GM23338 (cell line): ENCODE measurements around the gene KLK1. TPM values are rescaled to one million over a fixed set of nuclear protein-coding genes. Genes with fewer than 3 reads are reported as not detected.
"Not testable (repeated sequence)": the region's sequence is repeated elsewhere in the genome, so short reads cannot be mapped to it uniquely, and the experiment has no call there.

ENCODE experiments used
- ATAC-seq: fragments of 200-7000 bp; cut with Tn5 transposase; 3 replicates; pipeline ENCODE4 v1.9.1; 2020
- DNase-seq: peaks from one replicate; pipeline ENCODE4 v3.0.0-alpha.2; 2015; ENCODE audit warnings: low spot score
- H2AFZ ChIP-seq: fragments of 200-600 bp; sonication (generic); 2 replicates; pipeline ENCODE4 v1.8.0; 2016; ENCODE audit warnings: antibody characterized with exemption, mild to moderate bottlenecking, moderate library complexity
- H3F3A ChIP-seq: fragments of 200-600 bp; sonication (generic); replicated peaks from 2 replicates; pipeline ENCODE4 v1.8.0; 2017; ENCODE audit warnings: antibody characterized with exemption, mixed run types, low read depth
- H3K27ac ChIP-seq: fragments of 200-600 bp; sonication (generic); 2 replicates; pipeline ENCODE4 v1.6.1; 2016; ENCODE audit warnings: low read depth
- H3K27me3 ChIP-seq: fragments of 200-600 bp; sonication (generic); 2 replicates; pipeline ENCODE4 v1.8.0; 2016; ENCODE audit warnings: mild to moderate bottlenecking, mixed run types, moderate library complexity; ENCODE audit not compliant: insufficient read depth
- H3K36me3 ChIP-seq: fragments of 200-600 bp; sonication (generic); 2 replicates; pipeline ENCODE4 v1.8.0; 2016; ENCODE audit warnings: mild to moderate bottlenecking; ENCODE audit not compliant: insufficient read depth
- H3K4me1 ChIP-seq: fragments of 200-600 bp; sonication (generic); 2 replicates; pipeline ENCODE4 v1.8.0; 2016; ENCODE audit warnings: mild to moderate bottlenecking, moderate library complexity; ENCODE audit not compliant: insufficient read depth
- H3K4me2 ChIP-seq: fragments of 200-600 bp; sonication (generic); 2 replicates; pipeline ENCODE4 v1.7.1; 2017; ENCODE audit warnings: mixed run types
- H3K4me3 ChIP-seq: fragments of 200-600 bp; sonication (generic); 2 replicates; pipeline ENCODE4 v1.6.1; 2016; ENCODE audit warnings: mixed run types
- H3K79me2 ChIP-seq: fragments of 200-600 bp; sonication (generic); replicated peaks from 2 replicates; pipeline ENCODE4 v1.8.0; 2017; ENCODE audit warnings: mild to moderate bottlenecking; ENCODE audit not compliant: insufficient read depth
- H3K9me2 ChIP-seq: fragments of 200-600 bp; sonication (generic); 2 replicates; pipeline ENCODE4 v1.8.0; 2017; ENCODE audit not compliant: insufficient read depth
- H4K20me1 ChIP-seq: fragments of 200-600 bp; sonication (generic); replicated peaks from 2 replicates; pipeline ENCODE4 v1.8.0; 2017; ENCODE audit warnings: mild to moderate bottlenecking; ENCODE audit not compliant: insufficient read depth
- H3K27ac Mint-ChIP-seq: 2 replicates; pipeline ENCODE4 v1.8.0; 2020; ENCODE audit warnings: inconsistent platforms, mild to moderate bottlenecking, moderate library complexity, mixed read lengths
- H3K27me3 Mint-ChIP-seq: 3 replicates; pipeline ENCODE4 v1.8.0; 2022; ENCODE audit warnings: low read depth, mild to moderate bottlenecking, moderate library complexity, mixed read lengths, inconsistent platforms; ENCODE audit not compliant: insufficient read depth, poor library complexity
- H3K36me3 Mint-ChIP-seq: 3 replicates; pipeline ENCODE4 v1.8.0; 2021; ENCODE audit warnings: low read depth, mild to moderate bottlenecking, inconsistent platforms, moderate library complexity, mixed read lengths
- H3K4me1 Mint-ChIP-seq: 3 replicates; pipeline ENCODE4 v1.8.0; 2020; ENCODE audit warnings: mild to moderate bottlenecking, inconsistent platforms, mixed read lengths
- H3K4me3 Mint-ChIP-seq: 3 replicates; pipeline ENCODE4 v1.8.0; 2021; ENCODE audit warnings: moderate library complexity, mild to moderate bottlenecking, inconsistent platforms, mixed read lengths
- H3K9me3 Mint-ChIP-seq: 3 replicates; pipeline ENCODE4 v1.8.0; 2020; ENCODE audit warnings: moderate library complexity, mild to moderate bottlenecking, inconsistent platforms, mixed read lengths
- ETS1 ChIP-seq: IDR thresholded peaks from 2 replicates; pipeline ENCODE4 v1.6.1; 2016; ENCODE audit warnings: antibody characterized with exemption
- EZH2 ChIP-seq: fragments of 200-600 bp; sonication (generic); IDR thresholded peaks from one replicate; pipeline ENCODE4 v1.8.0; 2017; ENCODE audit warnings: antibody characterized with exemption, mild to moderate bottlenecking, low read depth; ENCODE audit not compliant: unreplicated experiment
- EZH2phosphoT487 ChIP-seq: fragments of 200-600 bp; sonication (generic); IDR thresholded peaks from one replicate; pipeline ENCODE4 v1.8.1; 2018; ENCODE audit warnings: antibody characterized with exemption; ENCODE audit not compliant: unreplicated experiment
- JUNB ChIP-seq: IDR thresholded peaks from one replicate; pipeline ENCODE4 v1.6.1; 2016; ENCODE audit warnings: antibody characterized with exemption; ENCODE audit not compliant: unreplicated experiment
- POLR2AphosphoS5 ChIP-seq: IDR thresholded peaks from 2 replicates; pipeline ENCODE4 v1.6.1; 2016; ENCODE audit warnings: antibody characterized with exemption, low read depth
- REST ChIP-seq: IDR thresholded peaks from one replicate; pipeline ENCODE4 v1.6.1; 2018; ENCODE audit warnings: antibody characterized with exemption; ENCODE audit not compliant: unreplicated experiment
- STAT1 ChIP-seq: IDR thresholded peaks from one replicate; pipeline ENCODE4 v1.6.1; 2016; ENCODE audit warnings: antibody characterized with exemption; ENCODE audit not compliant: unreplicated experiment
- ZNF114 ChIP-seq: fragments of 250-450 bp; sonication (Bioruptor Pico); IDR thresholded peaks from 2 replicates; pipeline ENCODE4 v1.5.0; 2020; ENCODE audit warnings: mild to moderate bottlenecking, moderate library complexity
- ZNF331 ChIP-seq: fragments of 250-450 bp; sonication (Bioruptor Pico); IDR thresholded peaks from 2 replicates; pipeline ENCODE4 v1.5.0; 2020; ENCODE audit warnings: low read depth, mild to moderate bottlenecking, moderate library complexity
- ZNF462 ChIP-seq: fragments of 250-450 bp; sonication (Bioruptor Pico); IDR thresholded peaks from 2 replicates; pipeline ENCODE4 v1.5.0; 2020; ENCODE audit warnings: mild to moderate bottlenecking, moderate library complexity
- polyA plus RNA-seq: library from polyadenylated mRNA; unstranded; fragments of >200 nt; fragmentation: Nextera tagmentation; extraction: Ambion mirVana; gene quantifications from 2 replicates; pipeline ENCODE4 v1.2.1, GENCODE V29; 2016
- total RNA-seq: library from RNA; depleted of rRNA; stranded (reverse); fragments of >200 nt; shearing (Covaris generic); gene quantifications from 2 replicates; pipeline ENCODE4 v1.2.3, GENCODE V29; 2014

The KLK1 gene
- total and polyA plus RNA-seq, 2 experiments from 2014 or later: 0.31 to 3.0 TPM

DNA sequence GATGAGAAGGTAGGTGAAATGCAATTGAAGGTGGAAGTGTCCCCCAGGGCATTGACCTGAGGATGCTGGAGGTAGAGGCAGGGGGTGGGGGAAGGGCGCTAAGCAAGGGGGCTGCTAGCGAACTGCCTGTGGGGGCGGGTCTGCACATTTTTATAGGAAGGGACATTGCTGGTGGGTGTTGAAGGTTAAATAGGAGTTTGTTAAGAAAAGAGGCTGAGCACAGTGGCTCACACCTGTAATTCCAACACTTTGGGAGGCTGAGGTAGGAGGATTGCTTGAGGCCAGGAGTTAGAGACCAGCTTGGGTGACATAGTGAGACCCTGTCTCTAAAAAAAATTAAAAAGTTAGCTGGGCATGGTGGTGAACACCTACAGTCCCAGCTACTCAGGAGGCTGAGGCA lies 38.9 kb downstream of the KLK1 start (continued):
- no peak for TF ChIP-seq EZH2
- no peak for TF ChIP-seq STAT1

GRCh38 chr19:50783848-50784152 lies 39.8 kb downstream of the KLK1 start:
- H3K4me3 ChIP-seq, H3K4me3 Mint-ChIP-seq, H3F3A ChIP-seq, H3K4me1 ChIP-seq, H4K20me1 ChIP-seq, H3K4me1 Mint-ChIP-seq, ATAC-seq, H2AFZ ChIP-seq, H3K27ac ChIP-seq, H3K4me2 ChIP-seq, DNase-seq, H3K27ac Mint-ChIP-seq, H3K36me3 ChIP-seq, H3K9me2 ChIP-seq, H3K79me2 ChIP-seq: not testable (repeated sequence)
- H3K27me3 Mint-ChIP-seq: peaks cover 13% of the 10 kb centered on the region
- H3K9me3 Mint-ChIP-seq: peaks cover 75% of the 10 kb centered on the region
- H3K36me3 Mint-ChIP-seq: peaks cover 19% of the 10 kb centered on the region
- peaks cover 24% of the 10 kb centered on the region for H3K27me3 ChIP-seq

DNA sequence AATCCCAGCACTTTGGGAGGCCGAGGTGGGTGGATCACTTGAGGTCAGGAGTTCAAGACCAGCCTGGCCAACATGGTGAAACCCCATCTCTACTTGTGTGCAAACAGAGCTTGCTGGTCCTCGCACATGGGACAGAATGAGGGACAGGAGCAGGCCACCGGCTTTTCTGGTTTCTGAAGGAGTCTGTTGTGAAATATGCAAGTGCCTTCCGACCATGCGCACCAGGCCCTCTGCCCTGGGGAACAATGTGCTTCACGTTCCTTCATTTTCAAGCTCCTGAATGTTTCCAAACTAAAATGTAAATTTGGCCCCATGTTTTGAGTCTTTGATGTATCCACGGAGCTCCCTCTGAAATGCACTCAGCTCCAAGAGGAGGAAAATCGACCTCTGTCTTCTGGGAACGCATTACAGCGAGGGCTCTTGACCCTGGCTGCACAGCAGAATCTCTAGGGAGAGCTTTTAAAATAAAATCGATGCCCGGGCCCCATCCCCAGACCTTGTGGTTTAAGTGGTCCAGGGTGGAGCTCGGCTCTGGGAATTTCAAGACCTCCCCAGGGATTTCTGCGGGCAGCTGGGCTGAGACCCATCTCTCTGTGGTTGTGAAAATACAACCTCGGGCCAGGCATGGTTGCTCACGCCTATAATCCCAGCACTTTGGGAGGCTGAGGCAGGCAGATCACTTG lies 42.7 kb downstream of the KLK1 start:
- Histone ChIP-seq H3K4me2 (no peak overlapping the region), H3K36me3 (no peaks in the 10 kb centered on the region), H3K27ac (no peak overlapping the region), H3F3A (peaks cover 4% of the 10 kb centered on the region), H3K4me1 (peaks cover 13% of the 10 kb centered on the region), H3K9me2 (no peaks in the 10 kb centered on the region), H3K27me3 (peaks cover 53% of the 10 kb centered on the region), H3K4me3 (no peak overlapping the region), H2AFZ (no peak overlapping the region), H3K79me2 (no peaks in the 10 kb centered on the region), H4K20me1 (no peaks in the 10 kb centered on the region)
- no peak overlapping the region for H3K27ac Mint-ChIP-seq
- ATAC-seq (no peak), DNase-seq (no peak)
- peaks cover 16% of the 10 kb centered on the region for H3K27me3 Mint-ChIP-seq
- H3K9me3 Mint-ChIP-seq: peaks cover 90% of the 10 kb centered on the region
- H3K4me1 Mint-ChIP-seq: no peaks in the 10 kb centered on the region
- peaks cover 28% of the 10 kb centered on the region for H3K36me3 Mint-ChIP-seq
- no peak overlapping the region for H3K4me3 Mint-ChIP-seq
- TF ChIP-seq ETS1 (no peak), ZNF462 (CRISPR knock-in tag) (no peak), JUNB (no peak), REST (no peak), EZH2 (no peak), ZNF114 (CRISPR knock-in tag) (no peak), POLR2AphosphoS5 (no peak), STAT1 (no peak), ZNF331 (no peak), EZH2phosphoT487 (no peak)
